LNCaP clone FGC (cell line): Measurements from ENCODE around the gene ST7.

ENCODE experiments used
- DNase-seq: peaks from one replicate; pipeline ENCODE4 v3.0.0-alpha.2; 2011; ENCODE audit warnings: low read depth
- H3K4me3 ChIP-seq: 2 replicates; pipeline ENCODE4 v1.5.1; 2011; ENCODE audit warnings: mild to moderate bottlenecking, low read depth, low read length, control low read depth
- TF ChIP-seq, protein P1 (sequence below): IDR thresholded peaks from 2 replicates; pipeline ENCODE4 v1.5.1; 2012; ENCODE audit warnings: mild to moderate bottlenecking; ENCODE audit not compliant: control insufficient read depth, insufficient read depth; ENCODE audit errors: extremely low read depth

Gene ST7

DNA sequence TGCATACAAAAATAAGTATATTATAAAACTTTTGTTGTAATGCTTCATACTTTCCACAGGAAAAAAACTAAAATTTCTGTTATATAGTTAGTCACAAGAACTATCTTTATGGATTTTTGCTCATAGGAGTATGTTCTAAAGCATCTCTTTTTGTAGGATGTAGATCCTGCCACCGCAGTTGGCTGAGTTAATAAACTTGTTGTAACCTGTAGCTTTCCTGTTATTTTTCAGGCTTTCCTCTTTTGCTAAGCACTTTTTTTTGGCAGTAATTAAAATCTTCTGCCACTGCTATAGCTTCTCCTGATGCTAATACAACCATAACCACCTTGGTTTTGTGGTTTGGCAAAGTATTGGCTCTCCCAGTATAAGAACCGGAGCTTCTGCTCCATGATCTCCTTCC lies 309.2 kb downstream of the ST7 start:
- TF ChIP-seq, protein P1, sequence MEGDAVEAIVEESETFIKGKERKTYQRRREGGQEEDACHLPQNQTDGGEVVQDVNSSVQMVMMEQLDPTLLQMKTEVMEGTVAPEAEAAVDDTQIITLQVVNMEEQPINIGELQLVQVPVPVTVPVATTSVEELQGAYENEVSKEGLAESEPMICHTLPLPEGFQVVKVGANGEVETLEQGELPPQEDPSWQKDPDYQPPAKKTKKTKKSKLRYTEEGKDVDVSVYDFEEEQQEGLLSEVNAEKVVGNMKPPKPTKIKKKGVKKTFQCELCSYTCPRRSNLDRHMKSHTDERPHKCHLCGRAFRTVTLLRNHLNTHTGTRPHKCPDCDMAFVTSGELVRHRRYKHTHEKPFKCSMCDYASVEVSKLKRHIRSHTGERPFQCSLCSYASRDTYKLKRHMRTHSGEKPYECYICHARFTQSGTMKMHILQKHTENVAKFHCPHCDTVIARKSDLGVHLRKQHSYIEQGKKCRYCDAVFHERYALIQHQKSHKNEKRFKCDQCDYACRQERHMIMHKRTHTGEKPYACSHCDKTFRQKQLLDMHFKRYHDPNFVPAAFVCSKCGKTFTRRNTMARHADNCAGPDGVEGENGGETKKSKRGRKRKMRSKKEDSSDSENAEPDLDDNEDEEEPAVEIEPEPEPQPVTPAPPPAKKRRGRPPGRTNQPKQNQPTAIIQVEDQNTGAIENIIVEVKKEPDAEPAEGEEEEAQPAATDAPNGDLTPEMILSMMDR, result no peak
- DNase-seq, result no peak
- no peak overlapping the region for H3K4me3 ChIP-seq

DNA sequence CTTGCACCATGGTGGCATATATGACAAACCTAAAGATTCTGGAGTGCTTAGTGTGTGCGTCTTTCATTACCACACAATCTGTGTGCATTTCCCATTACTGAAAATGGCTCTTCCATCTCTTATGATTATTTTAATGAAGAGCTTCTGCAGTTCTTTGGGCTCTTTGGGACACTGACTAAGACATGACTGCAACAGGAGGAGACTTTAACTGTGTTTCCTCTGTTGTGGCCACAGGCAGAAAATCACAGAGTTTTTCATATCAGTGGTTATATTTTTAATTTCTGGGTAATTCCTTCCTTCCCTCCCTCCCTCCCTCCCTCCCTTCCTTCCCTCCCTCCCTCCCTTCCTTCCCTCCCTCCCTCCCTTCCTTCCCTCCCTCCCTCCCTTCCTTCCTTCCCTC lies 311.4 kb downstream of the ST7 start:
- no peak for DNase-seq
- H3K4me3 ChIP-seq, result no peak overlapping the region
- TF ChIP-seq, protein P1, result no peak

DNA sequence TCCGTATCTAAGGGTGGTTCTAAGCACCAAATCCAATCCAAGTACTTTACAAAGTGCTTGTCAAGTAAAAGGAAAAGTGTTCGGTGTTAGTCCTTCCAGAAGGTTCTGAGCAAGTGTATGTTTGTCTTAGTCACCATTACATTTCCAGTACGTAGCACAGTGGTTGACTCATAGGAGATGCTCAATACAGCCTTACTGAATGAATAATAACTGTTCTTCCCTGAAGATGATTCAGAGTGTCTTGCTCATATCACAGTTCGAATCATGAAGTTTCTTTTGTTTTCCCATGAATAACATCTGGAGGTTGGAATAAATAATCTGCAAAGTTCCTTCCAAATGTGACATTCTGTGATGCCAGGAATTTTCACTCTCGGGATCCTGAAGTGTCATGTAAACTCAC lies 316.1 kb downstream of the ST7 start:
- no peak overlapping the region for H3K4me3 ChIP-seq
- TF ChIP-seq, protein P1, result no peak
- DNase-seq, result no peak

DNA sequence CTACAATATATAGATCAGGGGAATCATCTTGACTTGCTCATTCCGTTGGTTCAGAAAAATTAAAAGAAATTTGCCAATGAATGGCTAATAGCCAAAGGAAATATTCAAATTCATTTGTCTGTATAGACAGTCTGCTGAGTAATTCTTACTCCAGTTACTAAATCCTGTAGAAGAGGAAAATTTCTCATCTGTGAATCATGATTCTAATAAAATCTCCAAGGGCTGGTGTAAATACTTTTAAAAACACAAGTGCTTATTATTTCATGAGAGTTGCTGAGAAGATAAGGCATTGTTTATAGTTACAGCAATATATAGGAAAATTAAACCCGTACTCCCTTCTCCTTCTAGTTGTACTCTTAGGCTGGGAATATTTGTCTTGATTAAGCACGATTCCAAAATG lies 316.6 kb downstream of the ST7 start:
- no peak overlapping the region for H3K4me3 ChIP-seq
- TF ChIP-seq, protein P1, result no peak
- DNase-seq, result no peak

DNA sequence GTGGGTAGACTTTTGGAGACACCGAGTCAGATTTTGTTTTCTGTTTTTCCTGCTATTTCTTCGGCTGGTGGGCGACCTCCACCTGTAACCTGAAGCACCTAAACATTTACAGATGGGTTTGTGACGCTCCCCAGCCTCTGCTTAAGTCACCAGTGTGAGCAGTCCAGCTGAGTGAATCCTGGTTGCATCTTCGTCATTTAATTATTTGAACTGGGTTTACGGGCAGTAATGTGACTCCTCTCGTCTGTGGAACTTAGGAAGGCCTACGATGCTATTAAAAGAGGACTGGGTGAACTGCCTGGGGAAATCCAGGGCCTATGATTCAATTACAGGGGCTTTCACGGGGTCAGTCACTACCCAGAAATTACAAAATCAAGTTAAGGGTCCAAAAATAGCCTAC lies 317.1 kb downstream of the ST7 start:
- no peak overlapping the region for H3K4me3 ChIP-seq
- DNase-seq, result no peak
- TF ChIP-seq, protein P1, result no peak

DNA sequence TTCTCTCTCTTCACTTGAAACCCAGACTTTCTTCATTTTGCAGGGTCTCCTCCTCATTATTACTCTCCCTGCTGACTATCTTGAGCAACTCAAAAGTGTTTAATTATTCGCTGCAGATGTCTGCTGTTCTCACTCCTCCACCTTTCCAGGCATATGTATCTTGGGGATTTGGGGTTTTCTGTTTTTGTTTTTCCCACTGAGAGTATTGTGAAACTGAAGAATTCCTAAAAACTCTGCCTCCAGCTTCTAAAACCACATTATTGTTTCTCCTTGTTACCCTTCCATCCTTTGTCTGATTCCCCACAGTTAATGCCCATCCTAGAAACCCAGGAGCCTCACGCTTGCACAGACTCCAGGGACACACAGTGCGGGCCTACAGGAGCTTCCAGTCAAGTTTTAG lies 318.3 kb downstream of the ST7 start:
- H3K4me3 ChIP-seq, result no peak overlapping the region
- DNase-seq, result no peak
- TF ChIP-seq, protein P1, result no peak

DNA sequence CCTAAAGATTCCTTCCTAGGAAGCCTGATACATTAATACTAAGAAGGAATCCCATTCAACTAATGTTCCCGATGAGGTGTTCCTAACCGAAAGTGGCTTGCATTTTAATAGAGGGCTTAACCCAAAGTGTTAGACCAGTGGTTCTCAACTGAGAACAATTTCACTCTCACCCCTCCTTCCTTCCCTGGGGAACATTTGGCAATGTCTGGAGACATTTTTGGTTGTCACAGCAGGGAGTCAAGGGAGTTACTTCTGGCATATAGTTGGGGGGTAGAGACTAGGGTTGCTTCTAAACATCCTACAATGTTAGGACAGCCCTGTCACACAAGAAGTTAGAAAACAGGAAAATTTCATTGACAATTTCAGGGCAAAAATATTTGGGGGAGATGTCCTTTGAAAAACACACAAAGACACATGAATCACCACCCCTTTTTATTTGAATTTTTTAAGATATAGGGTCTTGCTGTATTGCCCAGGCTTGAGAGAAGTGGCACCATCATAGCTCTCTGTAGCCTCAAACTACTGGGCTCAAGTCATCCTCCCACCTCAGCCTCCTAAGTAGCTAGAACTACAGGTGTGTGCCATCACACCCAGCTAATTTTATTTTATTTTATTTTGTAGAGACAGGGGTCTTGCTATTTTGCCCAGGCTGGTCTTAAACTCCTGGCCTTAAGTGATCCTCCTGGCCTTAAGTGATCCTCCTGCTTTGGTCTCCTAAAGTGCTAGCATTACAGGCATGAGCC lies 318.9 kb downstream of the ST7 start:
- DNase-seq, result no peak
- H3K4me3 ChIP-seq, result no peak overlapping the region
- TF ChIP-seq, protein P1, result no peak
